HEK293 (cell line): ENCODE results near the gene GSN.

Experiments
- CTCF ChIA-PET: fragments of 350-600 bp; formaldehyde crosslinking; extraction: SDS; loops from one replicate; lab custom pipeline; 2021; ENCODE audit warnings: antibody characterized with exemption; lab: Yijun Ruan, JAX
- POLR2A ChIA-PET: fragments of 300-600 bp; formaldehyde crosslinking; extraction: SDS; loops from one replicate; lab custom pipeline; 2020; ENCODE audit warnings: antibody characterized with exemption, inconsistent platforms; lab: Yijun Ruan, JAX
- H3K27ac ChIP-seq: fragments of 200-500 bp; sonication (Bioruptor generic); 2 replicates; pipeline ENCODE4 v1.5.1; 2014; ENCODE audit warnings: low read depth, low read length, control low read depth, inconsistent platforms; ENCODE audit errors: extremely low read depth
- H3K36me3 ChIP-seq, 2 experiments: fragments of 200-500 bp in 1 of 2; sonication (Bioruptor generic) in 1 of 2; 1 replicate in 1 of 2; 2 replicates in 1 of 2; pipeline ENCODE4 v1.5.1; 2014 to 2017; ENCODE audit warnings: inconsistent platforms in 2 of 2, low read length in 2 of 2; ENCODE audit not compliant: control insufficient read depth in 2 of 2, insufficient read depth in 1 of 2
- H3K4me1 ChIP-seq: fragments of 200-500 bp; sonication (Bioruptor generic); 2 replicates; pipeline ENCODE4 v1.5.1; 2014; ENCODE audit warnings: mild to moderate bottlenecking, low read length, inconsistent platforms; ENCODE audit not compliant: control insufficient read depth, insufficient read depth
- H3K4me3 ChIP-seq: 2 replicates; pipeline ENCODE4 v1.5.1; 2011; ENCODE audit warnings: low read depth, mild to moderate bottlenecking, control low read depth, low read length, moderate library complexity
- H3K9me3 ChIP-seq: fragments of 200-500 bp; sonication (Bioruptor generic); 2 replicates; pipeline ENCODE4 v1.5.1; 2014; ENCODE audit warnings: low read depth, low read length, inconsistent platforms; ENCODE audit not compliant: control insufficient read depth, insufficient read depth
- BCL11B ChIP-seq: fragments of 450-650 bp; formaldehyde crosslinking; IDR thresholded peaks from 2 replicates; pipeline ENCODE4 v1.5.1; 2016; ENCODE audit warnings: low read depth, missing biosample characterization, missing genetic modification characterization
- CTCF ChIP-seq: fragments of 450-650 bp; formaldehyde crosslinking; IDR thresholded peaks from 2 replicates; pipeline ENCODE4 v1.5.1; 2016; ENCODE audit warnings: missing biosample characterization, missing genetic modification characterization
- FEZF1 ChIP-seq: fragments of 450-650 bp; formaldehyde crosslinking; IDR thresholded peaks from 2 replicates; pipeline ENCODE4 v1.5.1; 2016; ENCODE audit warnings: missing biosample characterization, missing genetic modification characterization
- GLI4 ChIP-seq: fragments of 450-650 bp; formaldehyde crosslinking; IDR thresholded peaks from 2 replicates; pipeline ENCODE4 v1.5.1; 2016; ENCODE audit warnings: missing biosample characterization, missing genetic modification characterization
- GLIS2 ChIP-seq: fragments of 450-650 bp; formaldehyde crosslinking; IDR thresholded peaks from 2 replicates; pipeline ENCODE4 v1.5.1; 2016; ENCODE audit warnings: missing biosample characterization, missing genetic modification characterization
- HOXD13 ChIP-seq: sonication (generic); formaldehyde crosslinking; IDR thresholded peaks from 2 replicates; pipeline ENCODE4 v1.8.0; 2022; ENCODE audit warnings: missing genetic modification reagents, borderline replicate concordance
- MEIS1 ChIP-seq: sonication (generic); formaldehyde crosslinking; IDR thresholded peaks from 2 replicates; pipeline ENCODE4 v1.8.1; 2022; ENCODE audit warnings: missing genetic modification reagents, mild to moderate bottlenecking, borderline replicate concordance
- PRDM6 ChIP-seq: fragments of 450-650 bp; formaldehyde crosslinking; IDR thresholded peaks from 2 replicates; pipeline ENCODE4 v1.5.1; 2017; ENCODE audit warnings: missing biosample characterization, missing genetic modification characterization
- SCRT1 ChIP-seq: fragments of 450-650 bp; formaldehyde crosslinking; IDR thresholded peaks from 2 replicates; pipeline ENCODE4 v1.5.1; 2016; ENCODE audit warnings: missing biosample characterization, missing genetic modification characterization, borderline replicate concordance
- SCRT2 ChIP-seq: fragments of 450-650 bp; formaldehyde crosslinking; IDR thresholded peaks from 2 replicates; pipeline ENCODE4 v1.5.1; 2016; ENCODE audit warnings: missing biosample characterization, missing genetic modification characterization
- ZBTB17 ChIP-seq: fragments of 450-650 bp; formaldehyde crosslinking; IDR thresholded peaks from 2 replicates; pipeline ENCODE4 v1.5.1; 2016; ENCODE audit warnings: missing biosample characterization, missing genetic modification characterization
- ZBTB21 ChIP-seq: fragments of 450-650 bp; formaldehyde crosslinking; IDR thresholded peaks from 2 replicates; pipeline ENCODE4 v1.5.1; 2017; ENCODE audit warnings: missing biosample characterization, missing genetic modification characterization
- ZBTB8A ChIP-seq: fragments of 450-650 bp; formaldehyde crosslinking; IDR thresholded peaks from 2 replicates; pipeline ENCODE4 v1.5.1; 2016; ENCODE audit warnings: missing biosample characterization, missing genetic modification characterization
- ZFP37 ChIP-seq: fragments of 450-650 bp; formaldehyde crosslinking; IDR thresholded peaks from 2 replicates; pipeline ENCODE4 v1.5.1; 2016; ENCODE audit warnings: missing biosample characterization, missing genetic modification characterization
- ZFP41 ChIP-seq: fragments of 450-650 bp; formaldehyde crosslinking; IDR thresholded peaks from 2 replicates; pipeline ENCODE4 v1.5.1; 2016; ENCODE audit warnings: missing biosample characterization, missing genetic modification characterization, borderline replicate concordance
- ZIC2 ChIP-seq: fragments of 450-650 bp; formaldehyde crosslinking; IDR thresholded peaks from 2 replicates; pipeline ENCODE4 v1.5.1; 2016; ENCODE audit warnings: missing biosample characterization, missing genetic modification characterization
- ZNF19 ChIP-seq: fragments of 450-650 bp; formaldehyde crosslinking; IDR thresholded peaks from 2 replicates; pipeline ENCODE4; 2016; ENCODE audit warnings: missing biosample characterization, missing genetic modification characterization, low read depth
- ZNF202 ChIP-seq: fragments of 450-650 bp; formaldehyde crosslinking; IDR thresholded peaks from 2 replicates; pipeline ENCODE4 v1.5.1; 2016; ENCODE audit warnings: missing biosample characterization, missing genetic modification characterization, borderline replicate concordance
- ZNF26 ChIP-seq: fragments of 450-650 bp; formaldehyde crosslinking; IDR thresholded peaks from 2 replicates; pipeline ENCODE4 v1.5.1; 2016; ENCODE audit warnings: missing biosample characterization, missing genetic modification characterization
- ZNF311 ChIP-seq: fragments of 450-650 bp; formaldehyde crosslinking; IDR thresholded peaks from 2 replicates; pipeline ENCODE4 v1.5.1; 2017; ENCODE audit warnings: missing biosample characterization, missing genetic modification characterization, borderline replicate concordance
- ZNF354C ChIP-seq: fragments of 450-650 bp; formaldehyde crosslinking; IDR thresholded peaks from 2 replicates; pipeline ENCODE4 v1.5.1; 2016; ENCODE audit warnings: missing biosample characterization, missing genetic modification characterization, low read depth, borderline replicate concordance
- ZNF404 ChIP-seq: fragments of 450-650 bp; formaldehyde crosslinking; IDR thresholded peaks from 2 replicates; pipeline ENCODE4 v1.5.1; 2017; ENCODE audit warnings: missing biosample characterization, missing genetic modification characterization
- ZNF433 ChIP-seq: fragments of 450-650 bp; formaldehyde crosslinking; IDR thresholded peaks from 2 replicates; pipeline ENCODE4 v1.5.1; 2016; ENCODE audit warnings: missing biosample characterization, missing genetic modification characterization, low read depth
- ZNF558 ChIP-seq: fragments of 450-650 bp; formaldehyde crosslinking; IDR thresholded peaks from 2 replicates; pipeline ENCODE4 v1.5.1; 2016; ENCODE audit warnings: missing biosample characterization, missing genetic modification characterization
- ZNF571 ChIP-seq: fragments of 450-650 bp; formaldehyde crosslinking; IDR thresholded peaks from 2 replicates; pipeline ENCODE4 v1.5.0; 2017; ENCODE audit warnings: missing biosample characterization, missing genetic modification characterization
- ZNF580 ChIP-seq: fragments of 450-650 bp; formaldehyde crosslinking; IDR thresholded peaks from 2 replicates; pipeline ENCODE4 v1.5.1; 2016; ENCODE audit warnings: missing biosample characterization, missing genetic modification characterization
- ZNF585B ChIP-seq: fragments of 450-650 bp; formaldehyde crosslinking; IDR thresholded peaks from 2 replicates; pipeline ENCODE4 v1.5.1; 2016; ENCODE audit warnings: missing biosample characterization, missing genetic modification characterization
- ZNF600 ChIP-seq: fragments of 450-650 bp; formaldehyde crosslinking; IDR thresholded peaks from 2 replicates; pipeline ENCODE4 v1.5.1; 2016; ENCODE audit warnings: missing biosample characterization, missing genetic modification characterization
- ZNF621 ChIP-seq: fragments of 450-650 bp; formaldehyde crosslinking; IDR thresholded peaks from 2 replicates; pipeline ENCODE4 v1.5.1; 2017; ENCODE audit warnings: missing biosample characterization, missing genetic modification characterization
- ZNF623 ChIP-seq: fragments of 450-650 bp; formaldehyde crosslinking; IDR thresholded peaks from 2 replicates; pipeline ENCODE4 v1.5.1; 2016; ENCODE audit warnings: missing biosample characterization, missing genetic modification characterization
- ZNF626 ChIP-seq: fragments of 450-650 bp; sonication (Bioruptor Pico); formaldehyde crosslinking; IDR thresholded peaks from 2 replicates; pipeline ENCODE4 v1.5.1; 2018; ENCODE audit warnings: missing biosample characterization, missing genetic modification characterization, inconsistent platforms
- ZNF654 ChIP-seq: fragments of 450-650 bp; formaldehyde crosslinking; IDR thresholded peaks from 2 replicates; pipeline ENCODE4 v1.5.1; 2016; ENCODE audit warnings: low read depth, missing biosample characterization, missing genetic modification characterization
- ZNF76 ChIP-seq: fragments of 450-650 bp; formaldehyde crosslinking; IDR thresholded peaks from 2 replicates; pipeline ENCODE4; 2016; ENCODE audit warnings: low read depth, missing biosample characterization, missing genetic modification characterization, borderline replicate concordance
- ZNF777 ChIP-seq: fragments of 450-650 bp; formaldehyde crosslinking; IDR thresholded peaks from 2 replicates; pipeline ENCODE4 v1.5.1; 2017; ENCODE audit warnings: missing biosample characterization, missing genetic modification characterization, borderline replicate concordance

GSN gene

GRCh38 chr9:121286973-121287741, 19.2 kb downstream of the GSN start:
- Histone ChIP-seq H3K9me3 (no peaks in the 10 kb centered on the region), H3K4me3 (peak overlapping the region; percentile 19), H3K27ac (peak overlapping the region; percentile 91), H3K4me1 (peaks cover 8% of the 10 kb centered on the region; the same call in 1 of the 2 replicates), H3K36me3 (no peaks in the 10 kb centered on the region)
- POLR2A ChIA-PET = interaction anchor here (0.5 to 1.7 kb wide), 8 partner anchors 9 to 335 kb away, joined by 3 to 14 read pairs (median 4); partner anchors contain the start of gene GSN
- CTCF ChIA-PET = interaction anchor here (0.6 to 6.2 kb wide), 10 partner anchors 9 to 884 kb away, joined by 3 to 42 read pairs (median 6); no protein-coding TSS in a partner anchor
- TF ChIP-seq ZNF76 (tag by site-specific recombination) (no peak), ZNF558 (tag by site-specific recombination) (no peak), SCRT1 (no peak), ZNF26 (tag by site-specific recombination) (no peak), CTCF (tag by site-specific recombination) (peak; percentile 18; the same call in 1 of the 2 replicates), ZNF626 (tag by site-specific recombination) (no peak), ZNF621 (tag by site-specific recombination) (no peak), HOXD13 (CRISPR knock-in tag) (no peak), BCL11B (tag by site-specific recombination) (no peak), FEZF1 (tag by site-specific recombination) (no peak), SCRT2 (tag by site-specific recombination) (no peak), ZNF433 (tag by site-specific recombination) (no peak), ZFP41 (tag by site-specific recombination) (no peak), ZBTB17 (tag by site-specific recombination) (peak; percentile 87), ZNF623 (no peak), GLIS2 (tag by site-specific recombination) (peak; percentile 73), ZBTB21 (tag by site-specific recombination) (peak; percentile 53), ZNF311 (no peak), MEIS1 (CRISPR knock-in tag) (no peak), GLI4 (tag by site-specific recombination) (no peak), ZNF404 (no peak), ZNF600 (tag by site-specific recombination) (0 out of 2 replicates have a peak, but pooled peaks have one; percentile 17), ZNF585B (tag by site-specific recombination) (no peak), ZNF202 (tag by site-specific recombination) (no peak), ZFP37 (tag by site-specific recombination) (no peak), ZNF580 (tag by site-specific recombination) (no peak), ZNF777 (tag by site-specific recombination) (no peak), PRDM6 (tag by site-specific recombination) (peak; percentile 75), ZIC2 (tag by site-specific recombination) (peak; percentile 82), ZBTB8A (peak; percentile 38; the same call in 1 of the 2 replicates), ZNF654 (tag by site-specific recombination) (no peak), ZNF571 (tag by site-specific recombination) (no peak), ZNF19 (tag by site-specific recombination) (no peak), ZNF354C (tag by site-specific recombination) (no peak)
